ENCODE results near the gene GYG1.

The GYG1 gene

GRCh38 chr3:149031096-149031495 is 39.8 kb downstream of the GYG1 start:
- TF ChIP-seq CTCF (conservative IDR thresholded peaks at IDR 0.05) = no peak
- H3K27ac ChIP-seq = no peak overlapping the region

GRCh38 chr3:149037684-149038083 is 46.3 kb downstream of the GYG1 start:
- H3K27ac ChIP-seq = peak overlapping the region; percentile 67
- TF ChIP-seq CTCF (conservative IDR thresholded peaks at IDR 0.05) = no peak

- no peak for TF ChIP-seq CTCF (conservative IDR thresholded peaks at IDR 0.05)
- peak overlapping the region; percentile 67 for H3K27ac ChIP-seq
These were observed 47.0 kb downstream of the GYG1 start for GRCh38 chr3:149038322-149038721.

- no peak for TF ChIP-seq CTCF (conservative IDR thresholded peaks at IDR 0.05)
- H3K27ac ChIP-seq = peak overlapping the region; percentile 49
These were observed 51.5 kb downstream of the GYG1 start for GRCh38 chr3:149042789-149043386.

- no peak for TF ChIP-seq CTCF (conservative IDR thresholded peaks at IDR 0.05)
- no peak overlapping the region for H3K27ac ChIP-seq
These were observed 53.2 kb downstream of the GYG1 start for GRCh38 chr3:149044339-149045083.

GRCh38 chr3:149055575-149055974 is 64.2 kb downstream of the GYG1 start:
- no peak overlapping the region for H3K27ac ChIP-seq
- TF ChIP-seq CTCF (conservative IDR thresholded peaks at IDR 0.05) = no peak

- no peak for TF ChIP-seq CTCF (conservative IDR thresholded peaks at IDR 0.05)
- H3K27ac ChIP-seq = no peak overlapping the region
These were observed 66.9 kb downstream of the GYG1 start for GRCh38 chr3:149058198-149058597.

All from VCaP (cell line).